ENCODE results near the gene RALGAPA2. TPM values are rescaled to one million over a fixed set of nuclear protein-coding genes. Genes with fewer than 3 reads are reported as not detected.

Gene RALGAPA2
- total RNA-seq, 4 donors from 2014 or later, result 13.3 to 29.8 (median 23.6) TPM

GRCh38 chr20:20436689-20437088 is 275.8 kb downstream of the RALGAPA2 start:
- DNase-seq, result no peak
- Histone ChIP-seq H3K9me3 (no peaks in the 10 kb centered on the region), H3K27me3 (no peaks in the 10 kb centered on the region), H3K4me3 (no peak overlapping the region), H3K27ac (no peak overlapping the region), H3K36me3 (peaks cover 0 to 41% (median 0%) of the 10 kb centered on the region in 3 donors), H3K4me1 (no peaks in the 10 kb centered on the region)
- TF ChIP-seq POLR2A (IDR thresholded peaks at IDR 0.05) (no peak), CTCF (IDR thresholded peaks at IDR 0.05) (no peak)
- WGBS, 2 donors, result 88 to 96% methylated on average over 8 to 10 of the region's 16 CpGs
- intact Hi-C loops (cut with DNase I), result no loop called here

GRCh38 chr20:20435453-20435852 is 277.0 kb downstream of the RALGAPA2 start:
- no peaks in the 10 kb centered on the region for H3K9me3 ChIP-seq
- H3K27ac ChIP-seq, result no peak overlapping the region
- no peak for DNase-seq
- no peaks in the 10 kb centered on the region for H3K27me3 ChIP-seq
- H3K4me3 ChIP-seq, result no peak overlapping the region
- intact Hi-C loops (cut with DNase I), result no loop called here
- H3K36me3 ChIP-seq, result peaks cover 0 to 41% (median 0%) of the 10 kb centered on the region in 3 donors
- no peaks in the 10 kb centered on the region for H3K4me1 ChIP-seq
- 85 to 86% methylated on average over 5 to 6 of the region's 6 CpGs for WGBS, 2 donors
- no peak for TF ChIP-seq POLR2A (IDR thresholded peaks at IDR 0.05)
- TF ChIP-seq CTCF (IDR thresholded peaks at IDR 0.05), result no peak

- no peaks in the 10 kb centered on the region for H3K4me1 ChIP-seq
- H3K36me3 ChIP-seq, result peaks cover 0 to 28% (median 0%) of the 10 kb centered on the region in 3 donors
- H3K27me3 ChIP-seq, result no peaks in the 10 kb centered on the region
- intact Hi-C loops (cut with DNase I), result no loop called here
- DNase-seq, result no peak
- H3K4me3 ChIP-seq, result no peak overlapping the region
- H3K9me3 ChIP-seq, result no peaks in the 10 kb centered on the region
- 92% methylated on average over 5 of the region's 5 CpGs for WGBS, 2 donors
- H3K27ac ChIP-seq, result no peak overlapping the region
- TF ChIP-seq POLR2A (IDR thresholded peaks at IDR 0.05) (no peak), CTCF (IDR thresholded peaks at IDR 0.05) (no peak)
These were observed 279.7 kb downstream of the RALGAPA2 start for GRCh38 chr20:20432618-20433286.

GRCh38 chr20:20430066-20430465 is 282.4 kb downstream of the RALGAPA2 start:
- intact Hi-C loops (cut with DNase I), result no loop called here
- WGBS, 2 donors, result 80 to 89% methylated on average over 2 to 3 of the region's 3 CpGs
- no peak overlapping the region for H3K27ac ChIP-seq

More at GRCh38 chr20:20430066-20430465, 282.4 kb downstream of the RALGAPA2 start:
- Histone ChIP-seq H3K4me3 (no peak overlapping the region), H3K36me3 (peaks cover 0 to 7% (median 0%) of the 10 kb centered on the region in 3 donors), H3K4me1 (no peaks in the 10 kb centered on the region), H3K27me3 (no peaks in the 10 kb centered on the region), H3K9me3 (no peaks in the 10 kb centered on the region)
- no peak for DNase-seq
- TF ChIP-seq CTCF (IDR thresholded peaks at IDR 0.05) (no peak), POLR2A (IDR thresholded peaks at IDR 0.05) (no peak)
